Stomach (tissue), 4 donors: ENCODE results near the gene OR8S1.

Source experiments
- EP300 ChIP-seq: sonication (generic); formaldehyde crosslinking; IDR thresholded peaks from one replicate; pipeline ENCODE4 v1.6.1; 2017; ENCODE audit warnings: antibody characterized with exemption
- TF ChIP-seq, protein P1 (sequence below), 7 experiments: fragments of 450-650 bp in 4 of 7; fragments of 200-600 bp in 3 of 7; sonication (generic) in 3 of 7; IDR thresholded peaks; one replicate each; pipeline ENCODE4 v1.5.1; 2016 to 2019; ENCODE audit warnings: antibody characterized with exemption in 7 of 7, control low read depth in 2 of 7, mild to moderate bottlenecking in 1 of 7

DNA sequence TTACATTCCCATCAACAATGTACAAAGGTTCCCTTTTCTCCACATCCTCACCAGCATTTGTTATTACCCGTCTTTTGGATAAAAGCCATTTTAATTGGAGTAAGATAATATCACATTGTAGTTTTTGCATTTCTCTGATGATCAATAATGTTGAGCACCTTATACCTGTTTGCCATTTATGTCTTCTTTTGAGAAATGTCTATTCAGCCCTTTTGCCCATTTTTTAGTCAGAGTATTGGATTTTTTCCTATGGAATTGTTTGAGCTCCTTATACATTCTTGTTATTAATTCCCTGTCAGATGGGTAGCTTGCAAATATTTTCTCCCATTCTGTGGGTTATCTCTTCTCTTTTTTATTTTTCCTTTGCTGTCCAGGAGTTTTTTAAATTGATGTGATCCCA is 10.7 kb upstream of the OR8S1 start:
- no peak for TF ChIP-seq EP300
- TF ChIP-seq, protein P1, sequence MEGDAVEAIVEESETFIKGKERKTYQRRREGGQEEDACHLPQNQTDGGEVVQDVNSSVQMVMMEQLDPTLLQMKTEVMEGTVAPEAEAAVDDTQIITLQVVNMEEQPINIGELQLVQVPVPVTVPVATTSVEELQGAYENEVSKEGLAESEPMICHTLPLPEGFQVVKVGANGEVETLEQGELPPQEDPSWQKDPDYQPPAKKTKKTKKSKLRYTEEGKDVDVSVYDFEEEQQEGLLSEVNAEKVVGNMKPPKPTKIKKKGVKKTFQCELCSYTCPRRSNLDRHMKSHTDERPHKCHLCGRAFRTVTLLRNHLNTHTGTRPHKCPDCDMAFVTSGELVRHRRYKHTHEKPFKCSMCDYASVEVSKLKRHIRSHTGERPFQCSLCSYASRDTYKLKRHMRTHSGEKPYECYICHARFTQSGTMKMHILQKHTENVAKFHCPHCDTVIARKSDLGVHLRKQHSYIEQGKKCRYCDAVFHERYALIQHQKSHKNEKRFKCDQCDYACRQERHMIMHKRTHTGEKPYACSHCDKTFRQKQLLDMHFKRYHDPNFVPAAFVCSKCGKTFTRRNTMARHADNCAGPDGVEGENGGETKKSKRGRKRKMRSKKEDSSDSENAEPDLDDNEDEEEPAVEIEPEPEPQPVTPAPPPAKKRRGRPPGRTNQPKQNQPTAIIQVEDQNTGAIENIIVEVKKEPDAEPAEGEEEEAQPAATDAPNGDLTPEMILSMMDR (IDR thresholded peaks at IDR 0.05), result no peak
